ENCODE measurements around the gene PRSS21. TPM values are rescaled to one million over a fixed set of nuclear protein-coding genes. Genes with fewer than 3 reads are reported as not detected.

PRSS21 gene
- polyA plus RNA-seq, 1 of the 3 experiments (the other 2 are of a cell fraction) = not detected

- Histone ChIP-seq H3K4me1 (ENCODE audit: control insufficient read depth in 1 of 2, insufficient read depth in 2 of 2, low read depth in 1 of 2, low read length in 1 of 2) (peaks cover 4 to 5% of the 10 kb centered on the region in 2 experiments; a peak in 3 of 4 replicates), H3K27me3 (ENCODE audit: insufficient read depth) (no peaks in the 10 kb centered on the region), H3K27ac (ENCODE audit: low read depth in 2 of 2, low read length in 1 of 2) (no peak overlapping the region), H3K9me3 (no peaks in the 10 kb centered on the region), H4K20me1 (ENCODE audit: insufficient read depth) (no peaks in the 10 kb centered on the region), H3K36me3 (replicated peaks in 1 of 2; ENCODE audit: control insufficient read depth in 1 of 2, insufficient read depth in 2 of 2, low read length in 1 of 2) (no peaks in the 10 kb centered on the region), H3F3A (replicated peaks; ENCODE audit: insufficient read depth) (peaks cover 11% of the 10 kb centered on the region), H3K79me2 (ENCODE audit: insufficient read depth) (no peaks in the 10 kb centered on the region), H3K9ac (no peak overlapping the region), H2AFZ (ENCODE audit: low read depth) (no peak overlapping the region), H3K4me3 (ENCODE audit: low read depth in 2 of 2, low read length in 1 of 2) (no peak overlapping the region), H3K9me2 (no peaks in the 10 kb centered on the region), H3K4me2 (no peak overlapping the region)
- 84% methylated on average over 3 of the region's 4 CpGs for WGBS (ENCODE audit: low lambda C conversion rate)
- CTCF ChIA-PET = interaction anchor here (0.7 to 10.9 kb wide), 2 partner anchors 12 to 27 kb away, joined by 3 to 144 read pairs; no protein-coding TSS in a partner anchor
- POLR2A ChIA-PET = no interaction called here
- DNase-seq = no peak
- TF ChIP-seq EP300 (IDR thresholded peaks at IDR 0.05; ENCODE audit: borderline replicate concordance in 1 of 2, low read depth in 1 of 2, low read length in 1 of 2) (no peak), GATA2 (CRISPR knock-in tag; IDR thresholded peaks at IDR 0.05) (no peak), ZBTB33 (IDR thresholded peaks at IDR 0.05; ENCODE audit: borderline replicate concordance, low read depth) (no peak), TCF12 (IDR thresholded peaks at IDR 0.05) (no peak), RCOR1 (IDR thresholded peaks at IDR 0.05; ENCODE audit: low read length) (no peak), FOXJ3 (CRISPR knock-in tag; IDR thresholded peaks at IDR 0.05) (no peak), USF1 (IDR thresholded peaks at IDR 0.05; ENCODE audit: borderline replicate concordance, low read depth) (no peak), MXI1 (IDR thresholded peaks at IDR 0.05; ENCODE audit: low read depth, low read length) (no peak)
Observed at GRCh38 chr16:2866431-2866830, 49.4 kb downstream of the PRSS21 start.

GRCh38 chr16:2867661-2867986 lies 50.6 kb downstream of the PRSS21 start:
- ChIA-PET CTCF (interaction anchor here (0.8 to 10.9 kb wide), 33 partner anchors 9 to 384 kb away, joined by 3 to 144 read pairs (median 7); partner anchors contain the start of genes FLYWCH1, FLYWCH2, PRSS22 and SRRM2), POLR2A (interaction anchor here (0.6 to 2.0 kb wide), 9 partner anchors 14 to 185 kb away, joined by 3 to 23 read pairs (median 6); partner anchors contain the start of genes FLYWCH2 and KCTD5)
- H3K9me2 ChIP-seq = no peaks in the 10 kb centered on the region
- WGBS (ENCODE audit: low lambda C conversion rate) = 55% methylated on average over 8 of the region's 8 CpGs
- H3F3A ChIP-seq (replicated peaks; ENCODE audit: insufficient read depth) = peaks cover 11% of the 10 kb centered on the region
- H3K4me2 ChIP-seq = peak overlapping the region; percentile 93
- H3K9me3 ChIP-seq = no peaks in the 10 kb centered on the region
- no peaks in the 10 kb centered on the region for H3K36me3 ChIP-seq (replicated peaks in 1 of 2; ENCODE audit: control insufficient read depth in 1 of 2, insufficient read depth in 2 of 2, low read length in 1 of 2)
- H3K4me1 ChIP-seq (ENCODE audit: control insufficient read depth in 1 of 2, insufficient read depth in 2 of 2, low read depth in 1 of 2, low read length in 1 of 2) = peaks cover 4 to 5% of the 10 kb centered on the region in 2 experiments; a peak in 3 of 4 replicates
- H3K27me3 ChIP-seq (ENCODE audit: insufficient read depth) = no peaks in the 10 kb centered on the region
- TF ChIP-seq RXRA (IDR thresholded peaks at IDR 0.05; ENCODE audit: borderline replicate concordance, low read depth) (no peak), SIN3A (IDR thresholded peaks at IDR 0.05; ENCODE audit: borderline replicate concordance, low read depth, low read length) (no peak), FOSL2 (IDR thresholded peaks at IDR 0.05; ENCODE audit: borderline replicate concordance, low read depth) (no peak), TCF12 (IDR thresholded peaks at IDR 0.05) (no peak), POLR2AphosphoS5 (IDR thresholded peaks at IDR 0.05; ENCODE audit: low read depth, low read length) (no peak), MAX (IDR thresholded peaks at IDR 0.05; ENCODE audit: low read depth) (no peak), PBX3 (IDR thresholded peaks at IDR 0.05) (no peak), USF2 (IDR thresholded peaks at IDR 0.05; ENCODE audit: borderline replicate concordance, low read depth, low read length) (no peak), USF1 (IDR thresholded peaks at IDR 0.05; ENCODE audit: borderline replicate concordance, low read depth) (no peak), FOXM1 (IDR thresholded peaks at IDR 0.05; ENCODE audit: low read depth) (no peak), EP300 (IDR thresholded peaks at IDR 0.05; ENCODE audit: borderline replicate concordance in 1 of 2, low read depth in 1 of 2, low read length in 1 of 2) (no peak), MXI1 (IDR thresholded peaks at IDR 0.05; ENCODE audit: low read depth, low read length) (no peak), NFIC (IDR thresholded peaks at IDR 0.05; ENCODE audit: borderline replicate concordance) (no peak), SMC3 (IDR thresholded peaks at IDR 0.05; ENCODE audit: low read depth, low read length) (no peak), FOXJ3 (CRISPR knock-in tag; IDR thresholded peaks at IDR 0.05) (no peak), CHD2 (IDR thresholded peaks at IDR 0.05; ENCODE audit: low read length, partially characterized antibody) (no peak)
- H2AFZ ChIP-seq (ENCODE audit: low read depth) = peak overlapping the region; percentile 100
- peak overlapping the region; percentile 90 to 95 for H3K27ac ChIP-seq (ENCODE audit: low read depth in 2 of 2, low read length in 1 of 2)
- peak overlapping the region; percentile 61 to 71 for H3K4me3 ChIP-seq (ENCODE audit: low read depth in 2 of 2, low read length in 1 of 2)
- H4K20me1 ChIP-seq (ENCODE audit: insufficient read depth) = no peaks in the 10 kb centered on the region
- peak overlapping the region; percentile 87 for H3K9ac ChIP-seq
- no peaks in the 10 kb centered on the region for H3K79me2 ChIP-seq (ENCODE audit: insufficient read depth)
- no peak for DNase-seq
